ENCODE results near the gene SHD. TPM values are rescaled to one million over a fixed set of nuclear protein-coding genes. Genes with fewer than 3 reads are reported as not detected.
"Not testable (repeated sequence)": the region's sequence is repeated elsewhere in the genome, so short reads cannot be mapped to it uniquely, and the experiment has no call there.

The SHD gene
- total RNA-seq, 4 donors from 2014 or later, result not detected

GRCh38 chr19:4234142-4234861 lies 44.8 kb upstream of the SHD start:
- Histone ChIP-seq H3K27me3 (peaks cover 0 to 74% (median 1%) of the 10 kb centered on the region in 4 donors), H3K4me1 (peaks cover 0 to 8% (median 0%) of the 10 kb centered on the region in 3 donors), H3K27ac (no peak overlapping the region), H3K4me3 (no peak overlapping the region), H3K36me3 (no peaks in the 10 kb centered on the region), H3K9me3 (no peaks in the 10 kb centered on the region)
- WGBS, 2 donors, result 47 to 48% methylated on average over 15 to 17 of the region's 21 CpGs
- intact Hi-C loops (cut with DNase I), result no loop called here
- DNase-seq, result no peak
- no peak for TF ChIP-seq POLR2A (IDR thresholded peaks at IDR 0.05)
- TF ChIP-seq CTCF (IDR thresholded peaks at IDR 0.05), result no peak

GRCh38 chr19:4234862-4235201 lies 44.2 kb upstream of the SHD start:
- Histone ChIP-seq H3K27ac (no peak overlapping the region), H3K36me3 (no peaks in the 10 kb centered on the region), H3K4me3 (no peak overlapping the region), H3K4me1 (peaks cover 0 to 3% (median 0%) of the 10 kb centered on the region in 3 donors), H3K9me3 (no peaks in the 10 kb centered on the region), H3K27me3 (peaks cover 0 to 68% (median 0%) of the 10 kb centered on the region in 4 donors)
- no peak for TF ChIP-seq POLR2A (IDR thresholded peaks at IDR 0.05)
- no peak for TF ChIP-seq CTCF (IDR thresholded peaks at IDR 0.05)
- intact Hi-C loops (cut with DNase I), result no loop called here
- no peak for DNase-seq
- 50 to 54% methylated on average over 11 to 13 of the region's 13 CpGs for WGBS, 2 donors

- H3K4me1 ChIP-seq; H3K36me3 ChIP-seq; DNase-seq; H3K4me3 ChIP-seq; intact Hi-C loops (cut with DNase I); H3K27ac ChIP-seq: not testable (repeated sequence)
- Histone ChIP-seq H3K9me3 (peaks cover 0 to 12% (median 0%) of the 10 kb centered on the region in 3 donors), H3K27me3 (peaks cover 0 to 41% (median 0%) of the 10 kb centered on the region in 4 donors)
- 74 to 88% methylated on average over 9 to 14 of the region's 16 CpGs for WGBS, 2 donors
These were observed 41.6 kb upstream of the SHD start for GRCh38 chr19:4237510-4237909.

- intact Hi-C loops (cut with DNase I), result no loop called here
- H3K36me3 ChIP-seq, result no peaks in the 10 kb centered on the region
- H3K9me3 ChIP-seq, result peaks cover 0 to 13% (median 0%) of the 10 kb centered on the region in 3 donors
- 78 to 81% methylated on average over 4 of the region's 4 CpGs for WGBS, 2 donors
- H3K4me3 ChIP-seq, result no peak overlapping the region
- peaks cover 0 to 28% (median 0%) of the 10 kb centered on the region in 4 donors for H3K27me3 ChIP-seq
- DNase-seq, result no peak
- H3K4me1 ChIP-seq, result no peaks in the 10 kb centered on the region
- H3K27ac ChIP-seq, result no peak overlapping the region
- TF ChIP-seq CTCF (IDR thresholded peaks at IDR 0.05) (no peak), POLR2A (IDR thresholded peaks at IDR 0.05) (no peak)
These were observed 40.2 kb upstream of the SHD start for GRCh38 chr19:4238831-4239230.

GRCh38 chr19:4241824-4242430 lies 37.1 kb upstream of the SHD start:
- peaks cover 0 to 13% (median 0%) of the 10 kb centered on the region in 3 donors for H3K9me3 ChIP-seq
- H3K4me1 ChIP-seq, result peaks cover 5 to 7% (median 6%) of the 10 kb centered on the region in 3 donors
- 68 to 70% methylated on average over 5 of the region's 5 CpGs for WGBS, 2 donors
- H3K36me3 ChIP-seq, result no peaks in the 10 kb centered on the region
- DNase-seq, result no peak
- TF ChIP-seq POLR2A (IDR thresholded peaks at IDR 0.05), result no peak
- TF ChIP-seq CTCF (IDR thresholded peaks at IDR 0.05), result no peak
- no peaks in the 10 kb centered on the region for H3K27me3 ChIP-seq
- no peak overlapping the region for H3K4me3 ChIP-seq
- H3K27ac ChIP-seq, result peak overlapping the region in 1 of 4 donors; percentile 6
- intact Hi-C loops (cut with DNase I), result no loop called here

- H3K27me3 ChIP-seq; H3K4me3 ChIP-seq; DNase-seq; intact Hi-C loops (cut with DNase I); H3K27ac ChIP-seq: not testable (repeated sequence)
- 97 to 98% methylated on average over 6 of the region's 6 CpGs for WGBS, 2 donors
- Histone ChIP-seq H3K36me3 (peaks cover 9 to 27% (median 15%) of the 10 kb centered on the region in 3 donors), H3K4me1 (peaks cover 11 to 18% (median 12%) of the 10 kb centered on the region in 3 donors), H3K9me3 (peaks cover 0 to 13% (median 0%) of the 10 kb centered on the region in 3 donors)
These were observed 33.1 kb upstream of the SHD start for GRCh38 chr19:4245938-4246337.
